H1 (cell line): ENCODE data around the gene GRM1. TPM values are rescaled to one million over a fixed set of nuclear protein-coding genes. Genes with fewer than 3 reads are reported as not detected.

ENCODE experiments used
- CBX8 ChIP-seq: fragments of 300-800, 300-1000 bp; sonication (generic); IDR thresholded peaks from 2 replicates; pipeline ENCODE4 v1.7.1; 2016; ENCODE audit warnings: low read depth, low read length, borderline replicate concordance
- RXRA ChIP-seq: IDR thresholded peaks from 2 replicates; pipeline ENCODE4 v1.6.1; 2011; ENCODE audit warnings: low read depth, mild to moderate bottlenecking, low read length, moderate library complexity; ENCODE audit not compliant: insufficient read depth
- polyA plus RNA-seq, 7 experiments: library from polyadenylated mRNA; depleted of rRNA in 3 of 7; stranded (reverse) in 5 of 7; unstranded in 2 of 7; fragments of >200 nt in 5 of 7; fragments of 200-250 nt in 2 of 7; gene quantifications; 1 replicate in 5 of 7; 2 replicates in 1 of 7; 4 replicates in 1 of 7; pipeline versions ENCODE4 v1.2.1 to v1.2.3, GENCODE V29; 2011 to 2013; ENCODE audit warnings: missing spikeins in 2 of 7, mixed read lengths in 2 of 7
- total RNA-seq: library from RNA; stranded (reverse); fragmentation: NEBNext Ultra II Directional; extraction: Animal tissue kit (Norgen Biotek cat#: 25700); gene quantifications from 2 replicates; pipeline ENCODE4 v1.2.1, GENCODE V29; 2021
- TF ChIP-seq, protein P1 (sequence below): fragments of 300-600 bp; sonication (generic); IDR thresholded peaks from 2 replicates; pipeline ENCODE4 v1.7.1; 2012; ENCODE audit warnings: low read length, moderate library complexity, mild to moderate bottlenecking, inconsistent platforms; ENCODE audit not compliant: insufficient replicate concordance
- TF ChIP-seq, protein P2 (sequence below): IDR thresholded peaks from 2 replicates; pipeline ENCODE4 v1.6.1; 2011; ENCODE audit warnings: low read depth, mild to moderate bottlenecking, low read length; ENCODE audit not compliant: insufficient read depth

The GRM1 gene
- total and polyA plus RNA-seq, 2 of the 8 experiments (the other 6 are each of a cell fraction or from before 2014, with no cell fraction given), result 0.15 to 1.3 TPM

DNA sequence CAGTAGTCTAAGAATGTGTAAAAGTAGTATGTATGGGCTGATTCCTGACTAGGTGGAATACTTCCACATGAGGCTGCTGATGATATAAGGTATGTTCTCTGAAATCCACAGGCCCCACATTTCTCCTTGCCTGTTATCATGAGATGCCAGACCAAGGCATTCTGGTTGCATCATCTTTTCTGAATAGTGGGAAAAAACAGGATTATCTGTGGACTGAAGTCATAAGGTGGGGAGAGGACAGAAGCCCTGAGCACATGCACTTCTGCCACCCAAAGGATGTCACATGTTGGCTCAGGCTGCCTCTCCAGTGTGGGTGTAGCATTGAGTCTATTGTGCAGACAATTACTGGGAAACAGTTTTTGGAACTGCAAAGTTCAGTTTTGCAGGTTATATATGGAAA lies 330.3 kb downstream of the GRM1 start (continued):
- TF ChIP-seq, protein P1, sequence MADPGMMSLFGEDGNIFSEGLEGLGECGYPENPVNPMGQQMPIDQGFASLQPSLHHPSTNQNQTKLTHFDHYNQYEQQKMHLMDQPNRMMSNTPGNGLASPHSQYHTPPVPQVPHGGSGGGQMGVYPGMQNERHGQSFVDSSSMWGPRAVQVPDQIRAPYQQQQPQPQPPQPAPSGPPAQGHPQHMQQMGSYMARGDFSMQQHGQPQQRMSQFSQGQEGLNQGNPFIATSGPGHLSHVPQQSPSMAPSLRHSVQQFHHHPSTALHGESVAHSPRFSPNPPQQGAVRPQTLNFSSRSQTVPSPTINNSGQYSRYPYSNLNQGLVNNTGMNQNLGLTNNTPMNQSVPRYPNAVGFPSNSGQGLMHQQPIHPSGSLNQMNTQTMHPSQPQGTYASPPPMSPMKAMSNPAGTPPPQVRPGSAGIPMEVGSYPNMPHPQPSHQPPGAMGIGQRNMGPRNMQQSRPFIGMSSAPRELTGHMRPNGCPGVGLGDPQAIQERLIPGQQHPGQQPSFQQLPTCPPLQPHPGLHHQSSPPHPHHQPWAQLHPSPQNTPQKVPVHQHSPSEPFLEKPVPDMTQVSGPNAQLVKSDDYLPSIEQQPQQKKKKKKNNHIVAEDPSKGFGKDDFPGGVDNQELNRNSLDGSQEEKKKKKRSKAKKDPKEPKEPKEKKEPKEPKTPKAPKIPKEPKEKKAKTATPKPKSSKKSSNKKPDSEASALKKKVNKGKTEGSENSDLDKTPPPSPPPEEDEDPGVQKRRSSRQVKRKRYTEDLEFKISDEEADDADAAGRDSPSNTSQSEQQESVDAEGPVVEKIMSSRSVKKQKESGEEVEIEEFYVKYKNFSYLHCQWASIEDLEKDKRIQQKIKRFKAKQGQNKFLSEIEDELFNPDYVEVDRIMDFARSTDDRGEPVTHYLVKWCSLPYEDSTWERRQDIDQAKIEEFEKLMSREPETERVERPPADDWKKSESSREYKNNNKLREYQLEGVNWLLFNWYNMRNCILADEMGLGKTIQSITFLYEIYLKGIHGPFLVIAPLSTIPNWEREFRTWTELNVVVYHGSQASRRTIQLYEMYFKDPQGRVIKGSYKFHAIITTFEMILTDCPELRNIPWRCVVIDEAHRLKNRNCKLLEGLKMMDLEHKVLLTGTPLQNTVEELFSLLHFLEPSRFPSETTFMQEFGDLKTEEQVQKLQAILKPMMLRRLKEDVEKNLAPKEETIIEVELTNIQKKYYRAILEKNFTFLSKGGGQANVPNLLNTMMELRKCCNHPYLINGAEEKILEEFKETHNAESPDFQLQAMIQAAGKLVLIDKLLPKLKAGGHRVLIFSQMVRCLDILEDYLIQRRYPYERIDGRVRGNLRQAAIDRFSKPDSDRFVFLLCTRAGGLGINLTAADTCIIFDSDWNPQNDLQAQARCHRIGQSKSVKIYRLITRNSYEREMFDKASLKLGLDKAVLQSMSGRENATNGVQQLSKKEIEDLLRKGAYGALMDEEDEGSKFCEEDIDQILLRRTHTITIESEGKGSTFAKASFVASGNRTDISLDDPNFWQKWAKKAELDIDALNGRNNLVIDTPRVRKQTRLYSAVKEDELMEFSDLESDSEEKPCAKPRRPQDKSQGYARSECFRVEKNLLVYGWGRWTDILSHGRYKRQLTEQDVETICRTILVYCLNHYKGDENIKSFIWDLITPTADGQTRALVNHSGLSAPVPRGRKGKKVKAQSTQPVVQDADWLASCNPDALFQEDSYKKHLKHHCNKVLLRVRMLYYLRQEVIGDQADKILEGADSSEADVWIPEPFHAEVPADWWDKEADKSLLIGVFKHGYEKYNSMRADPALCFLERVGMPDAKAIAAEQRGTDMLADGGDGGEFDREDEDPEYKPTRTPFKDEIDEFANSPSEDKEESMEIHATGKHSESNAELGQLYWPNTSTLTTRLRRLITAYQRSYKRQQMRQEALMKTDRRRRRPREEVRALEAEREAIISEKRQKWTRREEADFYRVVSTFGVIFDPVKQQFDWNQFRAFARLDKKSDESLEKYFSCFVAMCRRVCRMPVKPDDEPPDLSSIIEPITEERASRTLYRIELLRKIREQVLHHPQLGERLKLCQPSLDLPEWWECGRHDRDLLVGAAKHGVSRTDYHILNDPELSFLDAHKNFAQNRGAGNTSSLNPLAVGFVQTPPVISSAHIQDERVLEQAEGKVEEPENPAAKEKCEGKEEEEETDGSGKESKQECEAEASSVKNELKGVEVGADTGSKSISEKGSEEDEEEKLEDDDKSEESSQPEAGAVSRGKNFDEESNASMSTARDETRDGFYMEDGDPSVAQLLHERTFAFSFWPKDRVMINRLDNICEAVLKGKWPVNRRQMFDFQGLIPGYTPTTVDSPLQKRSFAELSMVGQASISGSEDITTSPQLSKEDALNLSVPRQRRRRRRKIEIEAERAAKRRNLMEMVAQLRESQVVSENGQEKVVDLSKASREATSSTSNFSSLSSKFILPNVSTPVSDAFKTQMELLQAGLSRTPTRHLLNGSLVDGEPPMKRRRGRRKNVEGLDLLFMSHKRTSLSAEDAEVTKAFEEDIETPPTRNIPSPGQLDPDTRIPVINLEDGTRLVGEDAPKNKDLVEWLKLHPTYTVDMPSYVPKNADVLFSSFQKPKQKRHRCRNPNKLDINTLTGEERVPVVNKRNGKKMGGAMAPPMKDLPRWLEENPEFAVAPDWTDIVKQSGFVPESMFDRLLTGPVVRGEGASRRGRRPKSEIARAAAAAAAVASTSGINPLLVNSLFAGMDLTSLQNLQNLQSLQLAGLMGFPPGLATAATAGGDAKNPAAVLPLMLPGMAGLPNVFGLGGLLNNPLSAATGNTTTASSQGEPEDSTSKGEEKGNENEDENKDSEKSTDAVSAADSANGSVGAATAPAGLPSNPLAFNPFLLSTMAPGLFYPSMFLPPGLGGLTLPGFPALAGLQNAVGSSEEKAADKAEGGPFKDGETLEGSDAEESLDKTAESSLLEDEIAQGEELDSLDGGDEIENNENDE, result no peak
- TF ChIP-seq CBX8, result no peak
- TF ChIP-seq RXRA, result no peak
- TF ChIP-seq, protein P2, sequence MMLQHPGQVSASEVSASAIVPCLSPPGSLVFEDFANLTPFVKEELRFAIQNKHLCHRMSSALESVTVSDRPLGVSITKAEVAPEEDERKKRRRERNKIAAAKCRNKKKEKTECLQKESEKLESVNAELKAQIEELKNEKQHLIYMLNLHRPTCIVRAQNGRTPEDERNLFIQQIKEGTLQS, result no peak
